Right renal pelvis (tissue), 4 donors: ENCODE results near the gene TENM4. TPM values are rescaled to one million over a fixed set of nuclear protein-coding genes. Genes with fewer than 3 reads are reported as not detected.

Source experiments
- DNase-seq, 4 donors: peaks; one replicate each; pipeline ENCODE4 v3.0.0-alpha.2; 2013; ENCODE audit warnings: low read depth in 4 of 4, low spot score in 3 of 4, missing footprints in 1 of 4
- polyA plus RNA-seq, 4 donors: library from polyadenylated mRNA; unstranded; fragments of 120-200 nt; gene quantifications; one replicate each; pipeline ENCODE4 v1.2.1, GENCODE V29; 2013; ENCODE audit not compliant: insufficient read length in 4 of 4

Gene TENM4
- polyA plus RNA-seq, 4 donors = 19.9 to 26.6 (median 22.0) TPM

DNA sequence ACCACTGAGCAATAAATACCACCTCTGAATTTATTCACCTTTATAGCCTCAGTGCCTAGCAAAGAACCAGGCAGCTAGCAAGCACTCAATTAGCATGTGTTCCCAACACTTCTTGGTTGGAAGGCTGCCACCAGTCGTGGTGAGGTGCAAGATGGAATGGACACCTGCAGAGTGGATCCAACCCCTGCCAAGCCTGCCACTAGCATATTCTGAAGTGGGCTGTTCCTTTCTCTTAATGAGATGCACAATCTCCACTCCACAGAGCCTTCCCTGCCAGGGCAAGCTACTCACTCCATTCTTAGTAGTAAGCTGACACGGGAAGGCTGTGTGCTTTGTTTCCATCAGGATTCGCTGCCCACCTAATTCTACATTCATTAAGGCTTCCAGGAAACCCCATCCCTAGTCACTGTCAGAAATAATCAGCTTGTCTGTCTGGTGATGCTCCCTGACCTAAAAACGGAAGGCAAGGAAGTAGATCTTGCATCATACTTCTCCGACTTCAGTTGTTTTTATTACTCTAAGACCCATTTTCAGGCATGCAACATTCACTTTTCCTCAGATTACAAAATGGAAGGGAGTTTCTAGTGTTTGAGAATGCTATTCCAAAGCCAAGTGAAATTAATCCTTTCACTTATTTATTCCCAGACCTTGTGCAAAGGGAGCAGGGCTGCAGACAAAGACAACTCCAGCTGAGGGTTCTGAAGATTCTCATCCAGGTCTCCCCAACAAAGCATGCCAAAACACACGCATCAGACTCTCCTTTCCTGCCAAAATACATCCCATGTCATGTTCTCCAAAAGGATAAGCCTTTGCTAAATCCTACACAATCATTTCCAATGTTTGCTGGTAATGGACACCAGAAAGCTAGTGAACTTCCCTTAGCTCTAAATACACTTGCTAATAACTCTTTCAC is 128.0 kb downstream of the TENM4 start:
- no peak for DNase-seq

DNA sequence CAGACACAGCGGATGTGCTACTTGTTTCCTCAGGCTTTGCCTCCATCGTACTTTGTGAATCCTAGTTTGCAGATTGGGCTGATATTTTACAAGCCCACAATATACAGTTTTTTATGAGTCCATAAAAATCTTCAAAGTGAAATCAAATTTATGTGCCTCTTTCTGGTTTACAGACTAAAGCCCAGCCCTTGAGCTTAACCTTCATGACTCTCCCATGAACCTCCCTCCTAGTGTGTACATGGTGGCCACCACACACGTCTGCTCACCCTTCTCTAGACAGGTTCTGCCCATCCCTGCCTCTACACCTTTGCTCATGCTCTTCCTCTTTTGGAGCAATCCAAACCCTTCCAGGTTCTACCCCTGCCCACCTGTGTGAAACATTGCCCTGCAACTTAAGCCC is 129.4 kb downstream of the TENM4 start:
- DNase-seq = no peak

DNA sequence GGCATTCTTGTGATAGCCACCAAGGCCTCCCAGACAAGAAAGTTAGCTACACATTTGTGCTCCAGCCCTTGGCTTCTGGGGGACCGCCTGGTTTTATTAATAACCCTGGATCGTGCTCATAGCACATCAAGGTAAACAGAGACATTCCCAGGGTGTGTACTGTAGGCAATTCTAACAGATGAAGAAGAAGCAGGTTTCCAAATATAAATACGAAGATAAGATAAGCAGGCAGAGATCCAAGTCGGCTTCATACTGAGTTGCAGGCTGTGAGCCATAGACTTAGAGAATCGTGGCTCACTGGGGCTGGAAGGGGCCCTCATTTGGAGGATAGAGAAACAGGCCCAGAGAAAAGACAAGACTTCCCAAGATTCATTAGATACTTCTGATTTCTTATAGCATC is 131.4 kb downstream of the TENM4 start:
- no peak for DNase-seq

DNA sequence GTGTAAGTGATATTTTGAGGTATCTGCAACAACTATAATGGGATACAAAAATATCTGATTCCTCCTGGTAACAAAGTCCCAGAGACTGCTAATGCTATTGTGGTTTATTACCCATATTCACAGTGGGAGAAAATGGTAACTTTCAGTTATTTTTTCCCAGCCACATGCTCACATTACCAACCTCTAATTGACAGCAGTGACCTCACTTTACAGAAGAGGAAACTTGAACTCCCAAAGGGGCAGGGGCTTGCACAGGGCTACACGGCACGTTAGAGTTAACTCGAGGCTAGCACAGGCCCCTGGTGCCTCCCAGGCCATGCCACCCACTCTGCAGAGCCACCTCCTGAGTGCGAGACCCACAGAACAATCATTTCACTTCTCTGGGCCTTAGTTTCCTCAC is 132.4 kb downstream of the TENM4 start:
- DNase-seq = no peak

DNA sequence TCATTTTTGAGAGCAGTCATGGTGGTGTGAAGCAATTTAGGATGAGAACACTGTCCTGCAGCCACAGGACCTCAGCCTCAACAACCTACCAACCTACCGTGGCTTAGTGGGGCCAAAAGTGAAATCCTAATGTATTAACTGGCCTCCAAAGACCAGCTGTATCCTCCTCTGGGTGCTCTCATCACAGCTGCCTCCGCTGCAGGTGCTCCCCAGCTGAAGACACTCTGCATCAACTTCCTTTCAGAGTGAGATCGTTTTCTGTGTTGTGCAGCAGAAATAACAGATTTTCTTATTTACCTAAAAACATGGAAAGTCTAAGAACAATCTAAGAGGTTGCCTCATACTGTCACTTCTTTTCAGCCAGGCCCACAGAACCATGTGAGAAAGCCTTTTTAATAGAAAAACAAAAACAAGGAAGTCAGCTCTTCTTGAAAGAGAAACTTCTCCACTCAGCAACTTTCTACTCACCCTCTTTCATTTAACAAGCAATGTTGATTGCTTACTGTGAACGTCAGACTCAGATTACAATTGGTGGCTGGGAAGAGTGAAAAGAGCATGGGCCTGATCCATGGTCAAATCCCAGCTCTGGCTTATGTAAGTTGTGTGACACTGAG is 136.1 kb downstream of the TENM4 start:
- no peak for DNase-seq

DNA sequence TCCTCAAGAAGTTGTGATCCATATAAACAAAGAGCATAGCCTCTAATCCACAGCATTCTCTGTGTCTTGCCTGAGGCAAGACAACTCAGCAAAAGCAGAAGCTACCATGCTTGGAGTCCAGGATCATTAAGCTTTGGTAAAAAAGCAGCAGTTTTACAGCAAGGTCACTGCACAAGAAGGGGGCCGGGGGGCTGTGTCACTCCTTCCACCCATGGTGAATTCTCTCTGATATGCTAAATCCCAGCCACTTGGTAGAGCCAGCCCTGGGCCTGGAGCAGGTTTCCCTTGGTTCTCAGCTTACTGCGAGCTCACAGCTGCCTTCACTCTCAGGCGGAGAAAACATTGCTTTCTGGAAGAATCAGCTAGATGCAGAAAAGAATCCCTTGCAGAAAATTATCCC is 144.7 kb downstream of the TENM4 start:
- peak in 2 of 4 donors; percentile 38 to 39 for DNase-seq

DNA sequence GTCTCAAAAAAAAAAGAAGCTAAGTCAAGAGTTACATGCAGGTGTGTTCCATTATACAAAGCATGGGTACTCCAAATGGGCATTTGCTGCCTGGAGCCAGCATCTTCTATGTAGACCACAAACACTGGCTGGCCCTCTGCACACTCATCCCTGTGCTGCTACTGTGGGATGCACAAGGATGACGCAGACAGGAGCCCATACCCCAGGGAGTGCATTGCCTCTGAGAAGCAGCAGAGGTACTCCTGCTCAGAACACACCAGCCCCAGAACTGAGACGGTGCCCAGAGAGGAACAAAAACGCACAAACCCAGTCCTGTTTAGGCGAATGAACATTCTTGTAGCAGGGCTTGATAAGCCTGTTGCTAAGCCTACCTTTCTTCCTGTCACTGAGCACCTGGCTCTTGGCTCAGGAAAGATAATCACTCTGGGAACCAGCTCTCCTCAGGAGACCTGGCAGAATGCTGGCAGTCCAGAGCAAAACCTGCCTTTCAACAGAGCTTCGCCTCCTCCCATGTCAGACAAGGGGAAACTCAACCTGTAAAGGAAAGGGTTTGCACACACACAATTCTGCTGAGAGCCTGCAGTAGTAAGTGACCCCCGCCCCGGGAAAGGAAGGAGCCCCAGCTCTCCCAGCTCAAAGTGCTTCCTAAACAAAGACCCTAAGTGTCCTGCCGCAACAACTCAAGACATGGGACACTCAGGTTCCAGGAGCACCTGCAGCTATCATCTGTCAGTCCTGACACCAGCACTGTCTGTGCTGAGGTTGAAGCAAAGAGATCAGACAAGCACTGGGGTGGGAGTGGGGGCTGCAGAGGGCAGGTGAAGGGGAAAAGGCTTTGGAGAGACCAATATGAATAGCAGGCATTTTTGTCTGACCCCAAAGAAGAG is 145.7 kb downstream of the TENM4 start:
- DNase-seq = peak in 1 of 4 donors; percentile 10

DNA sequence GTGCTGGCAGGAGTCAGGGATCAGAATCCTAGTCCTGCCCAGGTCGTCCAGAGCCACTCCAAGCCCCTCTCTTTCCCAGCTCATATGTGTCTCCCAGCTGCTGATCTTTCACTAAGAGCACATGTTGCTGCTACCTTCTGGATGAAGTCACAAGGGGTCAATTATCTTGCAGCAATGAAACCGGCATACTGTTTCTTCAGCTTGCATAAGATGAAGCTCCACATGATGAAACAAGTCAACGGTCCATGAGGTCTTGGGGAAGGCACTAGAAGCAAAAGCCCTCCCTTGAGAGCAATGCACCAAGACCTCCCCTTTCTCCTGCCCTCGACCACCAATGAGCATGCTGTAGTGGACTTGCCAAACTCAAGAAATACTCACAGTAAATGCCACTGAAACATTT is 148.9 kb downstream of the TENM4 start:
- DNase-seq = no peak

DNA sequence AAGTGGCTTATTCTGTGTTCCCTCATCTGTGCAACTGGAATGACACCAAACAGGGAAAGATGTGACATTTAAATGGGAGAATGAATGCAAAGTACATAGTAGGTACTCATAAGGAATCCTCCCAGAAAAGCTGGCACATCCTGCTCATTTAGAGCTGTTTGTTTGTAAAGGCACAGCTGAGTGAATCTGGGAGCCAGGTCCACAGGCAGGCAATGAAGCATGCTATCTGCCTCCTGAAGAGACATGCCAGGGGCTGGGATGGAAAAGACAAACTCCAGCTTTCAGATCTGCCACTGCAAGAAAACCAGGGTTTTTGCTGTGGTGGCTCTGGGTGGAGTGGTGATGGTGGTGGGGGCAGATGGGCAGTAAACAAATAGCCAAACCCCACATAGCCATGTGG is 150.1 kb downstream of the TENM4 start:
- DNase-seq = peak in 1 of 4 donors; percentile 6

DNA sequence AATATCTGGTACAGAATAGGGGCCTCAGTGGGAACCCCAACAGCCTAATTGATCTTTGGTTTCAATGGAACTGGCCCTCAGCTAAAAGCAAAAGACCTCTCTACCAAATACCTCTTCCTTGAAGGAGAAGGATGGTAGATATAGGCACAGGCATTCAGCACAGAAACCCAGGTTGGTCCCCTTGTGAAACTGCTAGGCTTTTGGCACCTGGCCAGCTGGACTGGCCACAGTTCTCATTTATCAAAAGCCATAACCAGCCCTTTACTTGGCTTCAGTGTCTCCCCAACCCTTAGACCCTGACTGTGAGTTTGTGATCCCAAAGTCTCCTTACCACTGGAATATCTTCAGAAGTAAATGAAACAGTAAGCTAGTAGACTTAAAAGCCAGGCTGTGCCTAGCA is 152.9 kb downstream of the TENM4 start:
- DNase-seq = no peak

DNA sequence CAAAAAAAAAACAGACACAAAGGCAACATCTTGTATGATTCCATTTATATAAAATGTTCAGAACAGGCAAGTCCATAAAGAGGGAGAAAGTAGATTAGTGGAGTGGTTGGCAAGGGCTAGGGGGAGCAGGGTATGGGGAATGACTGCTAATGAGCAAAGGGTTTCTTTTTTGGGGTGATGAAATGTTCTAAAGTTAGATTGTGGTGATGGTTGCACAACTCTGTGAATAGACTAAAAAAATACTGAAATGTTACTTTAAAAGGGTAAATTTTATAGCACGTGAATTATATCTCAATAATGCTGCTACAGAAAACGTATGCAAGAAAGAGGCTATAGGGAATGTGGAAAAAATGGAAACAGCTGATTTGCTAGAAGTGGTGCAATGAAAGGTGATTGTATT is 155.1 kb downstream of the TENM4 start:
- no peak for DNase-seq

DNA sequence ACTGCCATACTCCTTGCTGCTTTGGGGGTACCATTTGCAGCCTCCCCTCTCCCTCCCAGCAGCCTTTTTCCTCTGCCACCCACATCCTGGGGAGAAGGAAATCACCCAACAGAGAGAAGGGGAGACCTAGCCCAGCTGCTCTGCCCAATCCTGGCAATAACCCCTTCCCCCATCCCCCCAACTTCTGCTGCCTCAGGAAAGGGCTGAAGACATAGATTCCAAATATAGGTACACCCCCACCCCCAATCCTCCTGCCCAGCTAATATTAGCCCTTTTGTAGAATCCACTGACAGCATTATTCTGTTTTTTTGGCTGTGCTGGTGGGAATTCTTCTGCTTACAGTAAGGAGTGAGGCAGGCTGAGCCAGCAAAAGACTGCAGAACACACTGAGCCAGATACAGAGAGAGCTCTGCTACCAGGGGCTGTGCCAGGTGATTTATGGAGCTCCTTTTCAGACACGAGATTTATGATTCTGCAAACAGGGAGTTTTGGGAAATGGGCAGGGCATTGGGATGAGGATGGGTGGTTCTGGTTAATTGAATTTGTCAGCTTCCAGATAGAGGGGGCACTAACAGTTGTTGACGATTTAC is 164.0 kb downstream of the TENM4 start:
- no peak for DNase-seq

DNA sequence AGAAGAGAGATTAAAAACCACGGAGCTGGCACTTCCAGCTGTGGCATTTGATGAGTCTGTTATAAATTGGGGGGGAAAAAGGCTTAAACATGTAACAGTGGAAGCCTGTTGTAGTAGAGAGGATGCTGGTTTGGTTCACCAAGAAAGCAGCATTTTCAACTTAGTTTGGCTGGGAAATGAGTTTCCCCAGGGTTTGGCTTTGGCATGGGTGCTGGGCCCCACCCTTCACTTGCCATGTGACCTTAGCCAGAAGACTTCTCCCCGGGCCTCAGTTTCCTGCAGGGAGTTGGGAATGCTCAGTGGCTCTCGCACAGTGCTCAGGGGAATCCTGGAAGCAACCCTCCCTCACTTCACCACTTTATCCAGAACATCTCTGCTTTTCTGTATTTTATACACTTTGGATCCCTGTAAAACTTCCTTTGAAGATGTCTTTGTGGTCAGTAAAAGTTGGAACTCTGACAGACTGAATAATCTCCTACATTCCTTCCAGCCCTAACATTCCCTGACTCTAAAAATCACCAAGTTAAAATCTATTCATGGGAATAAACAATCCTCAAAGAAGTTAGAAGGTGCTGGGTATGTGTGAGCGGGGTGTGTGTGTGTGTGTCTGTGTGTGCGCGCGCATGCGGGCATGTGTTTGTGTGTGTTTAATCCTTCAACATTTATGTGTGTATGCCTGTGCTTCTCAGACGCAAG is 166.0 kb downstream of the TENM4 start:
- no peak for DNase-seq

DNA sequence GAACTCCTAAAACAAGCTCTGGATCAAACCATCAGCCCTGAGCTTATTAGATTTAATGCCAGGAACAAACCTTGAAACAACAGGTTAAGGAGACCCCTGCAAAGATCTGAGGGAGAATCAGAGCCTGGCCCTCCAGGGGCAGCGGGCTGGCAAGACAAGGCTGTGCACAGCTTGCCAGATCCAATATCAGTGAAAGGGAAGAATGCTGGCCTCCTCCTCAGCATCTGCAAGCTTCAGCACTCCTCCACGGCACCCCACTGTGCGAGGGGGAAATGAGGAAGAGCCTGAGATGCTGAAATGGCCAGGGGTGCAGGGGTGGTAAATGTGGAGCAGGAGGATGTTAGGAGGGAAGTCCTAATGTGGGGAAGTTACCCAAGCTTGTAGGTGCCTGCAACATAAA is 167.0 kb downstream of the TENM4 start:
- DNase-seq = no peak

DNA sequence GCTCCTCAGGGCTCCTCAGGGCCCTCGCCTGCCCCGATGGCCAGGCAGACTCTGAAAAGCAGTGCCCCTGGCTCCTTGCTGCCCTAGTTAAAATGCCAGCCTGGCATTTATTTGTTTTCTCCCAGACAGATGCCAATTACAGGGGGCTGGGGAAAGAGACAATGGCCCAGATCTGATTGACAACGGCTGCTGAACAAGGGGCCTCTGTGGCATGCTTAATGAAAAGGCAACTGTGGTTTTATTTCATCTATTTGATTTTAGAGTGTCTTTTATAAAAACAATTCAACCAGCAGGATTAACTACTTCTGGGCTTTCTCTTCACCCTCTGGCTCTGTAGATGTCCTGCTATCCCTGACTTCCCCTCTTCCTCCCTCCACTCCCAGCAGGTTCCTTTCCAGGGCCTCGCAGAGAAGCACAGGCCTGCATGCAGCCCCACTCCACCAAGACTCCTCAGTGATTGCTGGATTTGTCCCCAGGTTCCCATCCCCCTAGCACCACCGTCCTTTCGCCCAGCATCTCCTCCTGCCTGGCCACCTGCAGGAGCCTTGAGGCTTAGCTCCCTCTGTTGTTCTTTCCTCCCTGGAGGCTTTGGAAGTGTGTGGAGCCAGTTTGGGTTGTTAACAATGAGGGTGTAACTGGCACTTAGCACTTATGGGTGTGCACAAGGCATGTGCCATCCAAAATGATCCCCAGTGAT is 171.1 kb downstream of the TENM4 start:
- DNase-seq = no peak

DNA sequence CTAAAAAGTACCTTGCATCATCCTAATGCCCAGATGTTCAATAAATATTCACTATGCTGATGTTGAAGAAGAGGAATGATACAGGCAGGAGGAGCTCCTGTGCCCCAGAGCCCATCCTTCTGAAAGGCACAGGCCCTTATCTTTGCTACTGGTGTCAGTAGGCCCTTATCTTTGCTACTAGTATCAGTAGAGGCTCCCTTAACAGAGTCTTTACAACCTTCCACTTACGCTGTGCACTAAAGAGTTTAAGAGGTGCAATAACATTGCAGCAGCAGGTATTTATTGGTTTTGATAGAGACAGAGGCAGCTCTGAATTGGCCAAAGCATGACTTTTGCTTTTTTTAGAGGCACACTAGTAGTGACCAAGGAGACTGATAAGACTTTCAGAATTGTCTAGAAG is 174.4 kb downstream of the TENM4 start:
- no peak for DNase-seq

DNA sequence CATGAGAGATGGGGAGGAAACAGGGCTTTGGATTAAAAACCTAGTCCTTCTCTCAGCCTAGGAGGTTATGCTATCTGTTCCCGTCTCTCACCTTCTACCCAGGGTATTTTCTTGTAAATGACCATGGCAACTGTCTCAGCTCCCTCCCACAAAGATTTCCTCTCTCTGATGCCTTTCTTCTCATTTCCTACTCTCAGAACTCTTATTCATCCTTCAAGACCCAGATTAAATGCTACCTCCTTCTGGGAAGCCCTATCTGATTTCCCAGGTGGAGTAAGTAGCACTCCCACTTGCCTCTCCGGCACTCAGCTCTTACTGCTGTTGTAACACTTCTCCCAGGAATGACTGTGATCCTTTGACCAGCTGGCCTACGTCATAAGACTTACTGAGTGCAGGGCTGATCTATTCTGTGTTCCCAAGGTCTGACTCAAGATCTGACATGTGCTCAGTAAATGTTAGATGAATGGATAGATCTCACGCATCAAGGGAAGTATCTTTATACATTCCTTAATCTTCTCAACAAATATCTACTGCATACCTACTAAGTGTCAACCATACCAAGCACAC is 175.0 kb downstream of the TENM4 start:
- no peak for DNase-seq

DNA sequence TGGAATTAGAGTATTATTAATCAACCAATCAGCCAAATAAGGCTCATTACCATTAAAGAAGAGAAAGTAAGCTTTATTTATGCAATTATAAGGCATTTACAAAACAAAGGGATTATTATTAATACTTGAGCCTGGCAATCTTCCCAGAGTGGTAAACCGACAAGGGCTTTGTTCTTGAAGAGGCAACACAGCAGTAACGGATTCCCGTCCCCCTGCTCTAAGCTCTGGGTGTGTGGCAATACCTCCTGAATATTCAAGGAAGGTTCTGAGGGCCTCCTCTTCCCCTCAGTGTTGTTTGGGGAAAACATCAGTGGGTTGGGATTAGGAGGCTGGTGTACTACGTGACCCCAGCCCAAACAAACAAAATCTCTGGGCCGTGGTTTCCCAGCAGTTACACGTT is 176.5 kb downstream of the TENM4 start:
- DNase-seq = no peak

DNA sequence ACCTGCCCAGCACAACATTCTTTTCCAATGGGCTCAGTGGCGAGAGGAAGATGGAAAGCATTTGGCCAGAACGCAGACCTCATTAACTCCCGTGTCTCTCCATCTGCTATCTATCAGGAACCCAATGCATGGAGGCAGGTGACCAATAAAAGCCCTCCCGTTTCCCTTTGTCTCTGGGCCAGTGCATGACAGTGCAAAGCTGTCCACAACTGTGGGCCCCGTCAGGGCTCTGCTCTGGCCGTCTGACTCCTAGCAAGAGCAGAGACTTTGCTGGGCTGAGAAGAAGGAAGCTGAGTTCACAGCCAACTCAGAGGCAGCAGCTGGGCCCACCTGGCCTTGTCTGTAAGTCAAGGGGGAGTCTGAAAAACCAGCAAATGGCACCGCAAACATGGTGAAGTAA is 177.8 kb downstream of the TENM4 start:
- peak in 3 of 4 donors; percentile 35 to 67 (median 55) for DNase-seq
